HG03575 (cell line): ENCODE results near the gene RARB.

Experiments
- ATAC-seq: cut with Tn5 transposase; IDR thresholded peaks from one replicate; pipeline ENCODE4 v1.9.1; 2021; ENCODE audit not compliant: unreplicated experiment, insufficient number of reproducible peaks, low FRiP score; ENCODE audit errors: extremely low read depth

Gene RARB

GRCh38 chr3:25489858-25490593, 62.0 kb downstream of the RARB start:
- ATAC-seq = no peak

- no peak for ATAC-seq
Observed at GRCh38 chr3:25493246-25493645, 65.2 kb downstream of the RARB start.

GRCh38 chr3:25493786-25494185, 65.7 kb downstream of the RARB start:
- ATAC-seq = no peak

- ATAC-seq = no peak
Observed at GRCh38 chr3:25495304-25495703, 67.2 kb downstream of the RARB start.

GRCh38 chr3:25495726-25496253, 67.7 kb downstream of the RARB start:
- no peak for ATAC-seq

- no peak for ATAC-seq
Observed at GRCh38 chr3:25497096-25497495, 69.0 kb downstream of the RARB start.

- ATAC-seq = no peak
Observed at GRCh38 chr3:25500706-25501210, 72.7 kb downstream of the RARB start.

- no peak for ATAC-seq
Observed at GRCh38 chr3:25502233-25502632, 74.2 kb downstream of the RARB start.

- no peak for ATAC-seq
Observed at GRCh38 chr3:25503898-25504301, 75.8 kb downstream of the RARB start.

GRCh38 chr3:25505581-25505980, 77.5 kb downstream of the RARB start:
- no peak for ATAC-seq

- ATAC-seq = no peak
Observed at GRCh38 chr3:25507811-25508210, 79.7 kb downstream of the RARB start.

- ATAC-seq = no peak
Observed at GRCh38 chr3:25508433-25508832, 80.4 kb downstream of the RARB start.

- no peak for ATAC-seq
Observed at GRCh38 chr3:25508901-25509300, 80.8 kb downstream of the RARB start.

GRCh38 chr3:25510797-25511196, 82.7 kb downstream of the RARB start:
- ATAC-seq = no peak

- ATAC-seq = no peak
Observed at GRCh38 chr3:25511972-25512721, 84.1 kb downstream of the RARB start.

GRCh38 chr3:25513642-25514266, 85.7 kb downstream of the RARB start:
- no peak for ATAC-seq

- ATAC-seq = no peak
Observed at GRCh38 chr3:25515171-25515570, 87.1 kb downstream of the RARB start.

GRCh38 chr3:25520926-25521559, 93.0 kb downstream of the RARB start:
- no peak for ATAC-seq

GRCh38 chr3:25527336-25527735, 99.3 kb downstream of the RARB start:
- no peak for ATAC-seq
